ENCODE measurements around the gene DUSP6. TPM values are rescaled to one million over a fixed set of nuclear protein-coding genes. Genes with fewer than 3 reads are reported as not detected.

Gene DUSP6
- total RNA-seq, 5 donors from 2014 or later (not counting 1 experiment from before 2014, with no cell fraction given), result 2.7 to 13.7 (median 3.1) TPM

GRCh38 chr12:89391726-89392336, 39.5 kb upstream of the DUSP6 start:
- no peak for ATAC-seq (replicated peaks in 1 of 4)
- Mint-ChIP-seq H3K9me3 (no peaks in the 10 kb centered on the region), H3K4me3 (no peak overlapping the region), H3K27me3 (no peaks in the 10 kb centered on the region), H3K4me1 (peaks cover 15 to 20% (median 16%) of the 10 kb centered on the region in 3 donors), H3K36me3 (peaks cover 3% of the 10 kb centered on the region), H3K27ac (no peak overlapping the region)
- Histone ChIP-seq H3K9me3 (no peaks in the 10 kb centered on the region), H3K36me3 (ENCODE audit: control insufficient read depth in 2 of 2, extremely low read depth in 1 of 2, insufficient read depth in 1 of 2, low read length in 1 of 2) (no peaks in the 10 kb centered on the region), H3K4me3 (ENCODE audit: control insufficient read depth in 1 of 2, extremely low read depth in 1 of 2, low read length in 1 of 2) (no peak overlapping the region), H3K27me3 (replicated peaks in 1 of 2; ENCODE audit: control insufficient read depth in 2 of 2, extremely low read depth in 1 of 2, insufficient read depth in 2 of 2, low read length in 1 of 2) (no peaks in the 10 kb centered on the region), H3K27ac (ENCODE audit: low read length) (no peak overlapping the region), H3K4me1 (ENCODE audit: control insufficient read depth in 1 of 2, extremely low read depth in 1 of 2, insufficient read depth in 2 of 2, low read length in 2 of 2) (peaks cover 0 to 4% of the 10 kb centered on the region in 2 experiments)
- CTCF ChIA-PET, result no interaction called here
- POLR2A ChIA-PET, result no interaction called here
- 100% methylated on average over 2 of the region's 6 CpGs for WGBS (ENCODE audit: insufficient coverage)
- DNase-seq, result no peak

- ATAC-seq (replicated peaks in 1 of 4) (no peak), DNase-seq (no peak)
- Mint-ChIP-seq H3K27me3 (no peaks in the 10 kb centered on the region), H3K9me3 (no peaks in the 10 kb centered on the region), H3K4me3 (no peak overlapping the region), H3K4me1 (peaks cover 15 to 18% (median 16%) of the 10 kb centered on the region in 3 donors), H3K36me3 (peaks cover 3% of the 10 kb centered on the region), H3K27ac (no peak overlapping the region)
- ChIA-PET CTCF (no interaction called here), POLR2A (no interaction called here)
- Histone ChIP-seq H3K9me3 (no peaks in the 10 kb centered on the region), H3K36me3 (ENCODE audit: control insufficient read depth in 2 of 2, extremely low read depth in 1 of 2, insufficient read depth in 1 of 2, low read length in 1 of 2) (no peaks in the 10 kb centered on the region), H3K27me3 (replicated peaks in 1 of 2; ENCODE audit: control insufficient read depth in 2 of 2, extremely low read depth in 1 of 2, insufficient read depth in 2 of 2, low read length in 1 of 2) (no peaks in the 10 kb centered on the region), H3K27ac (ENCODE audit: low read length) (no peak overlapping the region), H3K4me1 (ENCODE audit: control insufficient read depth in 1 of 2, extremely low read depth in 1 of 2, insufficient read depth in 2 of 2, low read length in 2 of 2) (peaks cover 0 to 4% of the 10 kb centered on the region in 2 experiments), H3K4me3 (ENCODE audit: control insufficient read depth in 1 of 2, extremely low read depth in 1 of 2, low read length in 1 of 2) (no peak overlapping the region)
- 86% methylated on average over 2 of the region's 3 CpGs for WGBS (ENCODE audit: insufficient coverage)
Measured at GRCh38 chr12:89390802-89391673, 38.7 kb upstream of the DUSP6 start.

- POLR2A ChIA-PET, result interaction anchor here in 1 of 2 donors (0.7 kb wide), 1 partner anchor 35 kb away, joined by 5 read pairs; no protein-coding TSS in a partner anchor
- ATAC-seq (replicated peaks in 1 of 4), result peak in 1 of 4 experiments; percentile 50
- DNase-seq, result no peak
Measured at GRCh38 chr12:89389755-89390661, 37.7 kb upstream of the DUSP6 start.

GRCh38 chr12:89386138-89386537, 33.8 kb upstream of the DUSP6 start:
- Histone ChIP-seq H3K36me3 (ENCODE audit: control insufficient read depth in 2 of 2, extremely low read depth in 1 of 2, insufficient read depth in 1 of 2, low read length in 1 of 2) (no peaks in the 10 kb centered on the region), H3K27ac (ENCODE audit: low read length) (no peak overlapping the region), H3K4me3 (ENCODE audit: control insufficient read depth in 1 of 2, extremely low read depth in 1 of 2, low read length in 1 of 2) (no peak overlapping the region), H3K4me1 (ENCODE audit: control insufficient read depth in 1 of 2, extremely low read depth in 1 of 2, insufficient read depth in 2 of 2, low read length in 2 of 2) (peaks cover 0 to 4% of the 10 kb centered on the region in 2 experiments), H3K9me3 (no peaks in the 10 kb centered on the region), H3K27me3 (replicated peaks in 1 of 2; ENCODE audit: control insufficient read depth in 2 of 2, extremely low read depth in 1 of 2, insufficient read depth in 2 of 2, low read length in 1 of 2) (no peaks in the 10 kb centered on the region)
- CTCF ChIA-PET, result interaction anchor here in 1 of 2 donors (0.6 kb wide), 1 partner anchor 59 kb away, joined by 3 read pairs; no protein-coding TSS in a partner anchor
- WGBS (ENCODE audit: insufficient coverage), result 72% methylated on average over 3 of the region's 3 CpGs
- POLR2A ChIA-PET, result no interaction called here
- H3K27me3 Mint-ChIP-seq, result no peaks in the 10 kb centered on the region
- peaks cover 12 to 19% (median 16%) of the 10 kb centered on the region in 3 donors for H3K4me1 Mint-ChIP-seq
- H3K36me3 Mint-ChIP-seq, result no peaks in the 10 kb centered on the region
- no peak for DNase-seq
- H3K27ac Mint-ChIP-seq, result no peak overlapping the region
- no peaks in the 10 kb centered on the region for H3K9me3 Mint-ChIP-seq
- no peak for ATAC-seq (replicated peaks in 1 of 4)
- H3K4me3 Mint-ChIP-seq, result no peak overlapping the region

More at GRCh38 chr12:89389755-89390661, 37.7 kb upstream of the DUSP6 start:
- Mint-ChIP-seq H3K9me3 (no peaks in the 10 kb centered on the region), H3K27me3 (no peaks in the 10 kb centered on the region), H3K36me3 (peaks cover 3% of the 10 kb centered on the region), H3K27ac (no peak overlapping the region), H3K4me1 (peaks cover 15 to 16% (median 16%) of the 10 kb centered on the region in 3 donors), H3K4me3 (no peak overlapping the region)
- H3K4me3 ChIP-seq (ENCODE audit: control insufficient read depth in 1 of 2, extremely low read depth in 1 of 2, low read length in 1 of 2), result no peak overlapping the region
- H3K27me3 ChIP-seq (replicated peaks in 1 of 2; ENCODE audit: control insufficient read depth in 2 of 2, extremely low read depth in 1 of 2, insufficient read depth in 2 of 2, low read length in 1 of 2), result no peaks in the 10 kb centered on the region
- no peaks in the 10 kb centered on the region for H3K9me3 ChIP-seq
- no peak overlapping the region for H3K27ac ChIP-seq (ENCODE audit: low read length)
- H3K4me1 ChIP-seq (ENCODE audit: control insufficient read depth in 1 of 2, extremely low read depth in 1 of 2, insufficient read depth in 2 of 2, low read length in 2 of 2), result peaks cover 0 to 4% of the 10 kb centered on the region in 2 experiments
- H3K36me3 ChIP-seq (ENCODE audit: control insufficient read depth in 2 of 2, extremely low read depth in 1 of 2, insufficient read depth in 1 of 2, low read length in 1 of 2), result no peaks in the 10 kb centered on the region
- 70% methylated on average over 2 of the region's 6 CpGs for WGBS (ENCODE audit: insufficient coverage)
- CTCF ChIA-PET, result no interaction called here

GRCh38 chr12:89384807-89385206, 32.5 kb upstream of the DUSP6 start:
- Histone ChIP-seq H3K4me1 (ENCODE audit: control insufficient read depth in 1 of 2, extremely low read depth in 1 of 2, insufficient read depth in 2 of 2, low read length in 2 of 2) (peaks cover 0 to 2% of the 10 kb centered on the region in 2 experiments), H3K36me3 (ENCODE audit: control insufficient read depth in 2 of 2, extremely low read depth in 1 of 2, insufficient read depth in 1 of 2, low read length in 1 of 2) (no peaks in the 10 kb centered on the region), H3K27me3 (replicated peaks in 1 of 2; ENCODE audit: control insufficient read depth in 2 of 2, extremely low read depth in 1 of 2, insufficient read depth in 2 of 2, low read length in 1 of 2) (no peaks in the 10 kb centered on the region), H3K27ac (ENCODE audit: low read length) (no peak overlapping the region), H3K9me3 (no peaks in the 10 kb centered on the region), H3K4me3 (ENCODE audit: control insufficient read depth in 1 of 2, extremely low read depth in 1 of 2, low read length in 1 of 2) (no peak overlapping the region)
- no peak for ATAC-seq (replicated peaks in 1 of 4)
- no peaks in the 10 kb centered on the region for H3K36me3 Mint-ChIP-seq
- CTCF ChIA-PET, result no interaction called here
- H3K4me3 Mint-ChIP-seq, result no peak overlapping the region
- WGBS (ENCODE audit: insufficient coverage), result no CpG with 5 or more reads among the region's 3 CpGs
- POLR2A ChIA-PET, result no interaction called here
- no peak for DNase-seq
- H3K9me3 Mint-ChIP-seq, result no peaks in the 10 kb centered on the region
- H3K4me1 Mint-ChIP-seq, result peaks cover 3 to 8% (median 5%) of the 10 kb centered on the region in 3 donors
- H3K27ac Mint-ChIP-seq, result no peak overlapping the region
- H3K27me3 Mint-ChIP-seq, result no peaks in the 10 kb centered on the region

Data from T-cell (primary cell).